GM19240 (cell line): ENCODE measurements around the gene DSCAM.
"Not testable (repeated sequence)": the region's sequence is repeated elsewhere in the genome, so short reads cannot be mapped to it uniquely, and the experiment has no call there.

Experiments used
- DNase-seq: peaks from one replicate; pipeline ENCODE4 v3.0.0; 2011; ENCODE audit warnings: low spot score; ENCODE audit not compliant: insufficient read length

DSCAM gene

GRCh38 chr21:40187946-40188654, 658.9 kb downstream of the DSCAM start:
- no peak for DNase-seq

GRCh38 chr21:40187244-40187643, 659.7 kb downstream of the DSCAM start:
- no peak for DNase-seq

GRCh38 chr21:40186045-40186444, 660.9 kb downstream of the DSCAM start:
- no peak for DNase-seq

- DNase-seq: no peak
These were observed 661.8 kb downstream of the DSCAM start for GRCh38 chr21:40185208-40185607.

- not testable (repeated sequence) for DNase-seq
These were observed 664.5 kb downstream of the DSCAM start for GRCh38 chr21:40182491-40182890.

- DNase-seq: no peak
These were observed 667.8 kb downstream of the DSCAM start for GRCh38 chr21:40179166-40179565.

- DNase-seq: no peak
These were observed 668.2 kb downstream of the DSCAM start for GRCh38 chr21:40178726-40179125.

- DNase-seq: no peak
These were observed 669.0 kb downstream of the DSCAM start for GRCh38 chr21:40177979-40178378.

- no peak for DNase-seq
These were observed 670.2 kb downstream of the DSCAM start for GRCh38 chr21:40176724-40177123.

GRCh38 chr21:40173816-40174215, 673.1 kb downstream of the DSCAM start:
- no peak for DNase-seq

GRCh38 chr21:40169971-40170370, 677.0 kb downstream of the DSCAM start:
- no peak for DNase-seq

- no peak for DNase-seq
These were observed 680.6 kb downstream of the DSCAM start for GRCh38 chr21:40166291-40166843.

GRCh38 chr21:40165773-40166070, 681.2 kb downstream of the DSCAM start:
- no peak for DNase-seq

- DNase-seq: no peak
These were observed 681.8 kb downstream of the DSCAM start for GRCh38 chr21:40164905-40165772.

GRCh38 chr21:40162075-40162474, 684.9 kb downstream of the DSCAM start:
- no peak for DNase-seq

GRCh38 chr21:40160911-40161310, 686.0 kb downstream of the DSCAM start:
- no peak for DNase-seq

- no peak for DNase-seq
These were observed 688.6 kb downstream of the DSCAM start for GRCh38 chr21:40158366-40158765.

GRCh38 chr21:40155563-40155962, 691.4 kb downstream of the DSCAM start:
- DNase-seq: no peak

- no peak for DNase-seq
These were observed 693.6 kb downstream of the DSCAM start for GRCh38 chr21:40153351-40153750.

GRCh38 chr21:40152476-40152875, 694.5 kb downstream of the DSCAM start:
- no peak for DNase-seq

- DNase-seq: no peak
These were observed 695.3 kb downstream of the DSCAM start for GRCh38 chr21:40151611-40152010.

GRCh38 chr21:40146216-40146837, 700.6 kb downstream of the DSCAM start:
- no peak for DNase-seq
